Measurements from ENCODE around the gene MMP8.

DNA sequence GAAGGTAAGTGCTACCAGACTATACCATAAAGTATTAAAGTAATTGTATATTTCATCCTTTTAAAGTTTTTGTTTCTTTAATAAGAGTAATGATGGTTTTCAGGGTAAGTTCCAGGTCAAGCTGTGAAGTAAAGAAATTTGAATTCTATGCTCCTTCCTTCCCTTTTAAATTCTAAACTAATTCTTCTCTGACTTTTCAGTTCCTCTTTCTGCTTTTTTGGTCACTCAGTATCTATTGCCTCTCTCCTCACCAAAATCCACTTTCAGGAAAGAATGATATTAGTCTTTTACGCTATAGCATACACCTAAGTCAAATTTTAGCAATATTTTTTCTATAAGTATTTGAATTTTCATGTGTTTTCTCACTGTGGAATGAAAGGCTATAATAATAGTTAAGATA lies 8.2 kb downstream of the MMP8 start:
- TF ChIP-seq EZH2 (IDR thresholded peaks at IDR 0.05), result no peak
- TF ChIP-seq POLR2AphosphoS5 (IDR thresholded peaks at IDR 0.05; ENCODE audit: borderline replicate concordance, low read depth, low read length), result no peak
- TF ChIP-seq FOXP2 (optimal IDR thresholded peaks at IDR 0.05; ENCODE audit: control extremely low read depth, extremely low read length, insufficient read depth), result no peak

All from SK-N-MC (cell line).